ENCODE measurements around the gene PTH2R. TPM values are rescaled to one million over a fixed set of nuclear protein-coding genes. Genes with fewer than 3 reads are reported as not detected.
"Not testable (repeated sequence)": the region's sequence is repeated elsewhere in the genome, so short reads cannot be mapped to it uniquely, and the experiment has no call there.

PTH2R gene
- total and polyA plus RNA-seq, 2 donors (not counting 3 experiments of a cell fraction or from before 2014, with no cell fraction given), result not detected

DNA sequence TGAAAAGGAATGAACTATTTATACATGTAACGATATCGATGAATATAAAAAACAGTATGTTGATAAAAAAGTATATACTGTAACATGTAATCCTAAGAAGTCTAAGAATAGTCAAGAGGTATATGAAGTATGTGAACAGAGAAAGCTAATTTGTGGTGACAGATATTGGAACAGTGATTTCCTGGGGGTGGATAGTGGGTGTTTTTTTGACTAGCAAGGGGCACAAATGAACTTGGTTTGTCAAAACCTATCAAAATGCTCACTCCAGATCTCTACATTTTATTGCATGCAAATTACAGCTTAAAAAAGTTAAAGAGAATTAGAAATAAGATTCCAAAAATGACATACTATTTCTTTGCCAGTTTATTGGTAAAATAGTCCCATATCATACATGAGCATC is 35.4 kb downstream of the PTH2R start:
- no peak for FAIRE-seq

DNA sequence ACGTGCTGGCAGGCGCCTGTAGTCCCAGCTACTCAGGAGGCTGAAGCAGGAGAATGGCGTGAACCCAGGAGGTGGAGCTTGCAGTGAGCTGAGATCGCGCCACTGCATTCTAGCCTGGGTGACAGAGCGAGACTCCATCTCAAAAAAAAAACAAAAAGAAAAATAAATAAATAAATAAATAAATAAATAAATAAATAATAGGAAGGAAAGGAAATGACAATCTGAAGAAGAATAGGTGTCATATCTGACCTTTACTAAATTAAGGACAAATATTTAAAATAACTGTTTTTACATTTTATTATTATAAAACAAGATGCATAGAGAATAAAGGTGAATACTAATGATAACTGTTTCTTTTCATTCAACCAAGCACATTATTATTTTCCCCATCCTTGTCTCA is 40.9 kb downstream of the PTH2R start:
- FAIRE-seq; intact Hi-C loops (cut with micrococcal nuclease); POLR2A ChIA-PET; H3K9me3 ChIP-seq (replicated peaks; ENCODE audit: control insufficient read depth, insufficient read depth, low read length); H3K4me2 ChIP-seq (ENCODE audit: insufficient read depth, low read length); H4K20me1 ChIP-seq (replicated peaks; ENCODE audit: control insufficient read depth, extremely low read depth, insufficient read depth, low read length); dilution Hi-C loops (cut with MboI; ENCODE audit: extremely low pct_ligation_motif_present, low sequenced_read_pairs); H2AFZ ChIP-seq (ENCODE audit: low read depth, low read length); H3K79me2 ChIP-seq (ENCODE audit: control insufficient read depth, insufficient read depth, low read length); CTCF ChIA-PET; H3K36me3 ChIP-seq (ENCODE audit: control insufficient read depth in 2 of 2, extremely low read depth in 1 of 2, insufficient read depth in 2 of 2, low read length in 2 of 2); BruUV-seq (replicated peaks); H3K27me3 ChIP-seq (ENCODE audit: control insufficient read depth in 2 of 2, insufficient read depth in 2 of 2, low read length in 2 of 2); H3K27ac ChIP-seq (ENCODE audit: insufficient read depth, low read depth, low read length); H3K9me1 ChIP-seq (replicated peaks; ENCODE audit: control insufficient read depth, extremely low read depth, insufficient read depth, low read length); H3K4me1 ChIP-seq (ENCODE audit: control insufficient read depth, extremely low read depth, insufficient read depth, low read length); H3K9ac ChIP-seq (replicated peaks; ENCODE audit: extremely low read depth, insufficient read depth, low read length); DNase-seq (ENCODE audit: low read depth, low spot score); H3K4me3 ChIP-seq (replicated peaks in 1 of 3; ENCODE audit: insufficient read depth in 1 of 3, low read depth in 1 of 3, low read length in 3 of 3): not testable (repeated sequence)

More for the DNA sequence above, 35.4 kb downstream of the PTH2R start:
- no peaks in the 10 kb centered on the region for H3K9me3 ChIP-seq (replicated peaks; ENCODE audit: control insufficient read depth, insufficient read depth, low read length)
- no peaks in the 10 kb centered on the region for H3K79me2 ChIP-seq (ENCODE audit: control insufficient read depth, insufficient read depth, low read length)
- no peak overlapping the region for H3K4me2 ChIP-seq (ENCODE audit: insufficient read depth, low read length)
- intact Hi-C loops (cut with micrococcal nuclease), result no loop called here
- no peaks in the 10 kb centered on the region for H3K4me1 ChIP-seq (ENCODE audit: control insufficient read depth, extremely low read depth, insufficient read depth, low read length)
- no peaks in the 10 kb centered on the region for H3K27me3 ChIP-seq (ENCODE audit: control insufficient read depth in 2 of 2, insufficient read depth in 2 of 2, low read length in 2 of 2)
- H3K4me3 ChIP-seq (replicated peaks in 1 of 3; ENCODE audit: insufficient read depth in 1 of 3, low read depth in 1 of 3, low read length in 3 of 3), result no peak overlapping the region
- no TSS peak for BruUV-seq (replicated peaks)
- no peaks in the 10 kb centered on the region for H3K9me1 ChIP-seq (replicated peaks; ENCODE audit: control insufficient read depth, extremely low read depth, insufficient read depth, low read length)
- dilution Hi-C loops (cut with MboI; ENCODE audit: extremely low pct_ligation_motif_present, low sequenced_read_pairs), result no loop called here
- H3K9ac ChIP-seq (replicated peaks; ENCODE audit: extremely low read depth, insufficient read depth, low read length), result no peak overlapping the region
- ChIA-PET CTCF (no interaction called here), POLR2A (no interaction called here)
- H2AFZ ChIP-seq (ENCODE audit: low read depth, low read length), result no peak overlapping the region
- H3K36me3 ChIP-seq (ENCODE audit: control insufficient read depth in 2 of 2, extremely low read depth in 1 of 2, insufficient read depth in 2 of 2, low read length in 2 of 2), result no peaks in the 10 kb centered on the region
- DNase-seq (ENCODE audit: low read depth, low spot score), result no peak
- no peak overlapping the region for H3K27ac ChIP-seq (ENCODE audit: insufficient read depth, low read depth, low read length)
- TF ChIP-seq, protein P1, sequence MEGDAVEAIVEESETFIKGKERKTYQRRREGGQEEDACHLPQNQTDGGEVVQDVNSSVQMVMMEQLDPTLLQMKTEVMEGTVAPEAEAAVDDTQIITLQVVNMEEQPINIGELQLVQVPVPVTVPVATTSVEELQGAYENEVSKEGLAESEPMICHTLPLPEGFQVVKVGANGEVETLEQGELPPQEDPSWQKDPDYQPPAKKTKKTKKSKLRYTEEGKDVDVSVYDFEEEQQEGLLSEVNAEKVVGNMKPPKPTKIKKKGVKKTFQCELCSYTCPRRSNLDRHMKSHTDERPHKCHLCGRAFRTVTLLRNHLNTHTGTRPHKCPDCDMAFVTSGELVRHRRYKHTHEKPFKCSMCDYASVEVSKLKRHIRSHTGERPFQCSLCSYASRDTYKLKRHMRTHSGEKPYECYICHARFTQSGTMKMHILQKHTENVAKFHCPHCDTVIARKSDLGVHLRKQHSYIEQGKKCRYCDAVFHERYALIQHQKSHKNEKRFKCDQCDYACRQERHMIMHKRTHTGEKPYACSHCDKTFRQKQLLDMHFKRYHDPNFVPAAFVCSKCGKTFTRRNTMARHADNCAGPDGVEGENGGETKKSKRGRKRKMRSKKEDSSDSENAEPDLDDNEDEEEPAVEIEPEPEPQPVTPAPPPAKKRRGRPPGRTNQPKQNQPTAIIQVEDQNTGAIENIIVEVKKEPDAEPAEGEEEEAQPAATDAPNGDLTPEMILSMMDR (IDR thresholded peaks at IDR 0.05; ENCODE audit: extremely low read depth in 1 of 2, insufficient read depth in 1 of 2, low read depth in 1 of 2, low read length in 2 of 2), result no peak
- no peak for TF ChIP-seq POLR2AphosphoS5 (IDR thresholded peaks at IDR 0.05; ENCODE audit: insufficient read depth, low read depth, low read length)
- no peak for TF ChIP-seq FOS (IDR thresholded peaks at IDR 0.05; ENCODE audit: borderline replicate concordance, insufficient read depth, low read length)
- no peak for TF ChIP-seq JUN (IDR thresholded peaks at IDR 0.05; ENCODE audit: borderline replicate concordance, insufficient read depth, insufficient read length, low read depth)
- TF ChIP-seq POLR2A (IDR thresholded peaks at IDR 0.05; ENCODE audit: low read depth, low read length), result no peak
- TF ChIP-seq, protein P2, sequence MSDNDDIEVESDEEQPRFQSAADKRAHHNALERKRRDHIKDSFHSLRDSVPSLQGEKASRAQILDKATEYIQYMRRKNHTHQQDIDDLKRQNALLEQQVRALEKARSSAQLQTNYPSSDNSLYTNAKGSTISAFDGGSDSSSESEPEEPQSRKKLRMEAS (IDR thresholded peaks at IDR 0.05; ENCODE audit: insufficient read depth, insufficient read length), result no peak
- no peak for TF ChIP-seq MYC (IDR thresholded peaks at IDR 0.05; ENCODE audit: low read depth, low read length)
- TF ChIP-seq GATA2 (IDR thresholded peaks at IDR 0.05; ENCODE audit: insufficient read depth, insufficient read length, low read depth, low read length), result no peak
- no peak for TF ChIP-seq EZH2 (IDR thresholded peaks at IDR 0.05; ENCODE audit: borderline replicate concordance, low read depth, low read length, severe bottlenecking)
- H4K20me1 ChIP-seq (replicated peaks; ENCODE audit: control insufficient read depth, extremely low read depth, insufficient read depth, low read length), result no peaks in the 10 kb centered on the region
